ENCODE measurements around the gene ARFIP1.
A peak's percentile ranks its signal among the peaks of the same experiment; 100 is the strongest.

The ARFIP1 gene

DNA sequence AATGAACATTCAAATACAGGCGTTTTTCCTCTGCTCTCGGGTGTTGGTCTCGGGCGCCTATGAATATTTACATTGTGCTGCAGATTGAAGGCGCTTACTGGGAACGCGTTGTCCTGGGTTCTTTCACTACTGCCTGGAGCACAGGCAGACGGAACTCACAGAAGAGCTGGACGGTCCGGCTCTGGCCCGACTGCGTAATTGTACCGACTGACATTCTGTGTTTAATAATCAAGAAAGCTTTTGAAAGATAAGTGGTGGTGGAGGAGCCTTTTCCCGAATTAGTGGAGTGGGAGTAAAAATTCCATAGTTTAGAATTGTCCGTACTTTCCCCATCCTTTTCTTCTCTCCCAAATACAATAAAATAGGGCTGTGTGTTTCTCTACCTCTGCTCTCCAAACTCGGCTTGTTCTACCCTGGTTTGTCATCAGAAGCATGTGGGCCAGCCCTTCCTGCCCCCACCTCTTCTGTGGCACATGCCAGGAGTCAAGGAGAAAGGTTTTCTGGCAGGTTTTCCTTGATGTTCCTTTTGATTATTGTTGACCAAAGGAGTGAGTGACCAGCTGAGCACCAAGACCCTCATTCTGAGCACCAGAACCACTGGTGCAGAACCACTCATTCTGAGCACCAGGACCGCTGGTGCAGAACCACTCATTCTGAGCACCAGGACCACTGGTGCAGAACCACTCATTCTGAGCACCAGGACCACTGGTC lies 158.6 kb downstream of the ARFIP1 start:
- TF ChIP-seq, protein P1, sequence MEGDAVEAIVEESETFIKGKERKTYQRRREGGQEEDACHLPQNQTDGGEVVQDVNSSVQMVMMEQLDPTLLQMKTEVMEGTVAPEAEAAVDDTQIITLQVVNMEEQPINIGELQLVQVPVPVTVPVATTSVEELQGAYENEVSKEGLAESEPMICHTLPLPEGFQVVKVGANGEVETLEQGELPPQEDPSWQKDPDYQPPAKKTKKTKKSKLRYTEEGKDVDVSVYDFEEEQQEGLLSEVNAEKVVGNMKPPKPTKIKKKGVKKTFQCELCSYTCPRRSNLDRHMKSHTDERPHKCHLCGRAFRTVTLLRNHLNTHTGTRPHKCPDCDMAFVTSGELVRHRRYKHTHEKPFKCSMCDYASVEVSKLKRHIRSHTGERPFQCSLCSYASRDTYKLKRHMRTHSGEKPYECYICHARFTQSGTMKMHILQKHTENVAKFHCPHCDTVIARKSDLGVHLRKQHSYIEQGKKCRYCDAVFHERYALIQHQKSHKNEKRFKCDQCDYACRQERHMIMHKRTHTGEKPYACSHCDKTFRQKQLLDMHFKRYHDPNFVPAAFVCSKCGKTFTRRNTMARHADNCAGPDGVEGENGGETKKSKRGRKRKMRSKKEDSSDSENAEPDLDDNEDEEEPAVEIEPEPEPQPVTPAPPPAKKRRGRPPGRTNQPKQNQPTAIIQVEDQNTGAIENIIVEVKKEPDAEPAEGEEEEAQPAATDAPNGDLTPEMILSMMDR (IDR thresholded peaks at IDR 0.05; ENCODE audit: insufficient read depth, low read depth, low read length, missing control alignments): no peak
- DNase-seq (ENCODE audit: low read depth): no peak
- H3K4me3 ChIP-seq (ENCODE audit: low read depth, low read length): peak overlapping the region; percentile 46

DNA sequence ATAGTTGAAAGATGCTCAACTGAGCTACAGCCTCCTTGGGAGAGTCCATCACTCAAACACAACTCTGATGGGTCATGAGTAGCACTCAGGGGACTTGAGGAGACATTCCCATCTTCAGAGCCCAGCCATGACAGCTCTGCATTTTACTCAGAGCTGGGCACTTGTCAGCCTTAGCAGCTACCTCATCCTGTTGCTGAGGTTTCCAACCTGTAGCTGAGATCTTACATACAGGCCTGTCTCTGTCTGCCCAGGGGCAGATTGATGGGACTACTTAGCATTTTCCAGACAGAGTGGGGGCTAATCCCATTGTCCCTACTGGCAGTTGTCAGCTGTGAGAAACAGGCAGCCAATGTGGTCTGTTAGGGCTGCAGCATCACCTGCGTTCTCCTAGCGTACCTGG lies 159.9 kb downstream of the ARFIP1 start:
- TF ChIP-seq, protein P1 (IDR thresholded peaks at IDR 0.05; ENCODE audit: insufficient read depth, low read depth, low read length, missing control alignments): no peak
- no peak for DNase-seq (ENCODE audit: low read depth)
- H3K4me3 ChIP-seq (ENCODE audit: low read depth, low read length): no peak overlapping the region

DNA sequence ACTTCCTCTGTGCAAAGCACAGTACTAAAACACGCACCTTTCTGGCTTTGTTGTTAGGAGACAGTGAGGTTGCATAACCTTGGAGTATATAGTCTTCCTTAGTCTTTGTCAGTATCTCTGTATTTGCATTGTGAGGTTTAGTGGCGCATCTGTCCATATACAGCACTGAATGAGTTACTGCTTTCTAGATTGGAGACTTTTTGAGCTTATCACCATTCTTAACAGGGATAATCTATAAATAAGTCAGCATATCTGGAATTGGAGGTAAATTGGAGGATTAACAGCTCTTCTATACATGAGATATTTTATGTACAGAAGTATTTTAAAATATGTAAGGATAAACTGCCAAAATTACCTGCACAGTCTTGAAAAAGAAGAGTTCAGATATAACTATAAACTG lies 160.7 kb downstream of the ARFIP1 start:
- no peak overlapping the region for H3K4me3 ChIP-seq (ENCODE audit: low read depth, low read length)
- no peak for DNase-seq (ENCODE audit: low read depth)
- TF ChIP-seq, protein P1 (IDR thresholded peaks at IDR 0.05; ENCODE audit: insufficient read depth, low read depth, low read length, missing control alignments): no peak

DNA sequence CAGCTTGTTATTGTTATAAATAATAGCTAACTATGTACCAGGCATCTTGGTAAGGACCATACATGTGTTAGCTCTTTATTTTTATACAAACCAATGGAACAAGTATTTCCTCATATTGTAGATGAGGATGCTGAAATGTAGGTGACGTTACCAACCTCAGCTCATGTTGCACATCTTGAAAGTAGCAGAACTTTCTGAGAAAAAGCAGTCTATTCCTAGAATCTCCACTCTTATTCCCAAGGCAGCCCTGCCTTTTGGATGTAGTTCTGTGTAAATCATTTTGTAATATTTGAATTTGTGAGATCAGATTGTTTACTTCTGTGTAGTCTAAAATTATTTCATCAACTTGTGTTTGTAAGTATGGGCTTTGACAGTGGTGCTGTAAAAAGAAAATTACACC lies 161.7 kb downstream of the ARFIP1 start:
- H3K4me3 ChIP-seq (ENCODE audit: low read depth, low read length): no peak overlapping the region
- no peak for DNase-seq (ENCODE audit: low read depth)
- TF ChIP-seq, protein P1 (IDR thresholded peaks at IDR 0.05; ENCODE audit: insufficient read depth, low read depth, low read length, missing control alignments): no peak

DNA sequence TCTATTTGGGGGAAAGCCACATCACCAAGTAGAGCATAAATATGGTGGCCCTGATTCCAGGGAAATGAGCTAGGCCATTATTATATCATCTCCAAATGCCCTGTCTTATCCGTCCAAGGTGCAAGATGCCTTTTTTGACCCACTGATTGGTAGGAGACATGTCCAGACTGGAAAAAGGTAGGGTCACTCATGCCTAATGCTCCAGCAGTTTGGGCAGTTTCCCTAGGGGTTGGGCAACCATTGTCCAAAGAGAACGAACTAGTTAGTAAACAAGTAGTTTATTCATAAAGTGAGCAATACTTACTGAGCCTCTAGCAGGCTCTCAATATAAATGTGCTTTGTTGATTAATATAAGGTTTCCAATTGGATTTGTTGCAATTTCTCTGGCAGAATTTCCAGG lies 162.6 kb downstream of the ARFIP1 start:
- DNase-seq (ENCODE audit: low read depth): no peak
- TF ChIP-seq, protein P1 (IDR thresholded peaks at IDR 0.05; ENCODE audit: insufficient read depth, low read depth, low read length, missing control alignments): no peak
- no peak overlapping the region for H3K4me3 ChIP-seq (ENCODE audit: low read depth, low read length)

DNA sequence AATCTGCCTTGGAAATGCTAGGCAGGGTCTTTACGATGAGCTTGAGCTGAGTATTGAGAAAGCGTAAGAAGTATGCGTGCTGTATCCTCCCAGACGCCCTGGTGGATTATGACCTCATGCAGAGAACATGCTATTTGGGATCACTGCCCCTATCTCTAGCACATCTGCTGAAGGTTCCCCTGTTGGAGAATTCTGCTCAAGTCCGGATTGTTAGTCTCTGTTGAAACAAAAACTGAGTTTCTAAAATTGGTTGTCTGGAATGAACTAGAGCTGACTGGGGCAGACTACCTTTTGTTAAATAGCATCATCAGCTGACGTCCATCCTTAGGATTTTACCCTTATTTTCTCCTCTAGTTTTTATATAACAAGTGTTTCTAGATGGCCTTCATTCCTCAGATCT lies 163.9 kb downstream of the ARFIP1 start:
- TF ChIP-seq, protein P1 (IDR thresholded peaks at IDR 0.05; ENCODE audit: insufficient read depth, low read depth, low read length, missing control alignments): no peak
- H3K4me3 ChIP-seq (ENCODE audit: low read depth, low read length): no peak overlapping the region
- no peak for DNase-seq (ENCODE audit: low read depth)

Data from GM12865 (cell line).